K562 (cell line): Measurements from ENCODE around the gene FAM53B. TPM values are rescaled to one million over a fixed set of nuclear protein-coding genes. Genes with fewer than 3 reads are reported as not detected.
A peak's percentile ranks its signal among the peaks of the same experiment; 100 is the strongest.

Experiments used
- ATAC-seq: fragments of 200-7000 bp; cut with Tn5 transposase; 3 replicates; pipeline ENCODE4 v1.9.1; 2020; ENCODE audit warnings: moderate library complexity
- BruUV-seq: library from RNA; stranded (reverse); fragments of 400-500 nt; replicated peaks from 2 replicates; lab custom pipeline; 2021; lab: Mats Ljungman, UMichigan
- CTCF ChIA-PET: fragments of 300-600 bp; formaldehyde crosslinking; extraction: SDS; loops from one replicate; lab custom pipeline; 2021; ENCODE audit warnings: low intra/inter-chr PET ratio; lab: Yijun Ruan, JAX
- POLR2A ChIA-PET: fragments of 300-600, 350-650 bp; sonication (Branson Sonifier 250); formaldehyde crosslinking; extraction: SDS; loops from one replicate; lab custom pipeline; 2021; ENCODE audit warnings: antibody characterized with exemption, inconsistent platforms; lab: Yijun Ruan, JAX
- DNase-seq, 4 experiments: peaks; one replicate each; pipeline versions ENCODE4 v3.0.0 to v3.0.0-alpha.2; 2011 to 2018; ENCODE audit warnings: low spot score in 3 of 4, mixed read lengths in 3 of 4; ENCODE audit errors: extremely low read depth in 1 of 4
- FAIRE-seq: peaks from 2 replicates; lab custom pipeline; 2011; peaks lifted over from hg19 to GRCh38; lab: Jason Lieb, UNC
- H2AFZ ChIP-seq: 2 replicates; pipeline ENCODE4 v1.6.0; 2011; ENCODE audit warnings: low read depth, low read length, control low read depth, inconsistent platforms
- H3K27ac ChIP-seq: fragments of 200-600 bp; 3 replicates; pipeline ENCODE4 v1.8.0; 2011; ENCODE audit warnings: low read depth, mild to moderate bottlenecking, control low read depth, inconsistent platforms, low read length, moderate library complexity, mixed read lengths; ENCODE audit errors: extremely low read depth
- H3K27me3 ChIP-seq, 2 experiments: fragments of 300-600 bp in 1 of 2; 2 replicates in 1 of 2; 3 replicates in 1 of 2; pipeline versions ENCODE4 v1.6.0 to v1.8.0; 2011; ENCODE audit warnings: inconsistent platforms in 2 of 2, low read length in 2 of 2, mild to moderate bottlenecking in 1 of 2, mixed read lengths in 1 of 2, moderate library complexity in 1 of 2; ENCODE audit not compliant: control insufficient read depth in 2 of 2, insufficient read depth in 2 of 2
- H3K36me3 ChIP-seq: fragments of 300-600 bp; 3 replicates; pipeline ENCODE4 v1.8.0; 2011; ENCODE audit warnings: mild to moderate bottlenecking, low read length, inconsistent platforms; ENCODE audit not compliant: control insufficient read depth, insufficient read depth
- H3K4me1 ChIP-seq, 2 experiments: fragments of 200-600 bp in 1 of 2; replicated peaks in 1 of 2; 2 replicates in 1 of 2; 3 replicates in 1 of 2; pipeline versions ENCODE4 v1.5.1 to v1.8.0; 2011; ENCODE audit warnings: inconsistent platforms in 2 of 2, low read length in 2 of 2, mild to moderate bottlenecking in 1 of 2, mixed read lengths in 1 of 2, moderate library complexity in 1 of 2; ENCODE audit not compliant: control insufficient read depth in 2 of 2, insufficient read depth in 2 of 2
- H3K4me2 ChIP-seq: 2 replicates; pipeline ENCODE4 v1.6.1; 2011; ENCODE audit warnings: low read length, control low read depth, inconsistent platforms, mixed read lengths; ENCODE audit not compliant: insufficient read depth
- H3K4me3 ChIP-seq: fragments of 200-600 bp; sonication (generic), shearing (Covaris generic); 2 replicates; pipeline ENCODE4 v1.5.1; 2016; ENCODE audit warnings: control low read depth, inconsistent platforms
- H3K79me2 ChIP-seq: fragments of 200-600 bp; 3 replicates; pipeline ENCODE4 v1.8.0; 2011; ENCODE audit warnings: low read length, inconsistent platforms; ENCODE audit not compliant: control insufficient read depth, insufficient read depth
- H3K9ac ChIP-seq, 2 experiments: 2 replicates each; pipeline versions ENCODE4 v1.6.0 to v1.6.1; 2011; ENCODE audit warnings: low read depth in 2 of 2, low read length in 2 of 2, control low read depth in 1 of 2, inconsistent platforms in 1 of 2, mild to moderate bottlenecking in 1 of 2, mixed read lengths in 1 of 2; ENCODE audit not compliant: insufficient read depth in 1 of 2
- H3K9me1 ChIP-seq: one replicate; pipeline ENCODE4 v1.6.0; 2011; ENCODE audit warnings: inconsistent platforms, mild to moderate bottlenecking, low read length, moderate library complexity; ENCODE audit not compliant: control insufficient read depth, insufficient read depth
- H3K9me3 ChIP-seq: replicated peaks from 2 replicates; pipeline ENCODE4 v1.5.1; 2011; ENCODE audit warnings: low read depth, low read length, inconsistent platforms; ENCODE audit not compliant: control insufficient read depth, insufficient read depth
- H4K20me1 ChIP-seq: replicated peaks from 2 replicates; pipeline ENCODE4 v1.6.1; 2011; ENCODE audit warnings: low read length, inconsistent platforms, mixed read lengths; ENCODE audit not compliant: control insufficient read depth, insufficient read depth
- BCL6 ChIP-seq: fragments of 250-450 bp; sonication (Bioruptor Pico); IDR thresholded peaks from 2 replicates; pipeline ENCODE4 v1.4.0; 2020
- CTCF ChIP-seq, 3 experiments: IDR thresholded peaks in 2 of 3; conservative IDR thresholded peaks in 1 of 3; 2 replicates each; pipeline ENCODE4 v1.5.1; 2011 to 2012; ENCODE audit warnings: low read length in 3 of 3, mild to moderate bottlenecking in 3 of 3, control low read depth in 2 of 3, improper control_type of control experiment in 1 of 3, inconsistent platforms in 1 of 3, low read depth in 1 of 3, mixed read lengths in 1 of 3, moderate library complexity in 1 of 3; ENCODE audit not compliant: insufficient read depth in 2 of 3
- ELF2 ChIP-seq: fragments of 250-450 bp; sonication (Bioruptor Pico); IDR thresholded peaks from 2 replicates; pipeline ENCODE4 v1.5.0; 2021; ENCODE audit warnings: mild to moderate bottlenecking
- ETS2 ChIP-seq: IDR thresholded peaks from 2 replicates; pipeline ENCODE4 v1.6.1; 2016; ENCODE audit warnings: borderline replicate concordance, missing genetic modification characterization, mild to moderate bottlenecking, moderate library complexity, missing compliant biosample characterization; ENCODE audit not compliant: poor library complexity, severe bottlenecking
- FOXM1 ChIP-seq, 2 experiments: fragments of 450-650 bp in 1 of 2; sonication (generic) in 1 of 2; formaldehyde crosslinking in 1 of 2; IDR thresholded peaks; 2 replicates each; pipeline versions ENCODE4 v1.6.1 to v1.9.0; 2017 to 2022; ENCODE audit warnings: low read depth in 2 of 2, mild to moderate bottlenecking in 2 of 2, missing genetic modification reagents in 1 of 2, moderate library complexity in 1 of 2
- JUN ChIP-seq, 2 experiments: sonication (generic) in 1 of 2; formaldehyde crosslinking in 1 of 2; IDR thresholded peaks; 2 replicates each; pipeline versions ENCODE4 v1.6.1 to v1.8.0; 2012 to 2022; ENCODE audit warnings: borderline replicate concordance in 2 of 2, mild to moderate bottlenecking in 2 of 2, improper control_type of control experiment in 1 of 2, low read depth in 1 of 2, low read length in 1 of 2, missing genetic modification reagents in 1 of 2
- POLR2AphosphoS5 ChIP-seq: IDR thresholded peaks from 2 replicates; pipeline ENCODE4 v1.6.1; 2011; ENCODE audit warnings: mild to moderate bottlenecking, low read depth, low read length, moderate library complexity; ENCODE audit not compliant: control insufficient read depth, insufficient read depth
- RNF2 ChIP-seq: sonication (generic); IDR thresholded peaks from 2 replicates; pipeline ENCODE4 v1.6.1; 2016
- SMAD1 ChIP-seq: fragments of 150-350 bp; IDR thresholded peaks from 2 replicates; pipeline ENCODE4 v1.6.1; 2014; ENCODE audit warnings: low read length, low read depth; ENCODE audit not compliant: partially characterized antibody
- SOX6 ChIP-seq: fragments of 450-650 bp; IDR thresholded peaks from 2 replicates; pipeline ENCODE4 v1.6.1; 2014; ENCODE audit warnings: mild to moderate bottlenecking
- TRIM25 ChIP-seq: fragments of 450-650 bp; IDR thresholded peaks from 2 replicates; pipeline ENCODE4 v1.7.0; 2016; ENCODE audit warnings: borderline replicate concordance
- ZFPM2 ChIP-seq: fragments of 250-450 bp; sonication (Bioruptor Pico); IDR thresholded peaks from 2 replicates; pipeline ENCODE4 v1.5.1; 2022; ENCODE audit warnings: mild to moderate bottlenecking
- ZNF239 ChIP-seq: fragments of 250-450 bp; sonication (Bioruptor Pico); IDR thresholded peaks from 2 replicates; pipeline ENCODE4 v1.4.0; 2020; ENCODE audit warnings: mild to moderate bottlenecking
- ZNF57 ChIP-seq: fragments of 450-650 bp; formaldehyde crosslinking; IDR thresholded peaks from 2 replicates; pipeline ENCODE4 v1.4.0; 2020; ENCODE audit warnings: mild to moderate bottlenecking, moderate library complexity
- ZNF583 ChIP-seq: fragments of 250-450 bp; sonication (Bioruptor Pico); IDR thresholded peaks from 2 replicates; pipeline ENCODE4 v1.4.0; 2020
- ZNF655 ChIP-seq: fragments of 250-450 bp; sonication (Bioruptor Pico); IDR thresholded peaks from 2 replicates; pipeline ENCODE4 v1.5.0; 2021
- WGBS: fragments of 100-300 bp; shearing (Covaris generic); methylation state at CpG from one replicate; pipeline ENCODE4 v1.1.6; 2016; ENCODE audit warnings: low coverage, mixed read lengths; ENCODE audit not compliant: insufficient coverage; ENCODE audit errors: missing lambda C conversion rate; 5-methylcytosine and 5-hydroxymethylcytosine counted together
- in situ Hi-C: fragments of 300-500 bp; cut with MboI; formaldehyde crosslinking; loops from 4 replicates; pipeline ENCODE4 v1.15.0; 2018; ENCODE audit warnings: inconsistent platforms, mixed read lengths
- intact Hi-C: fragments of 100-400 bp; cut with micrococcal nuclease; formaldehyde crosslinking; loops from 2 replicates; pipeline ENCODE4 v1.14.2; 2022
- polyA plus RNA-seq, 8 experiments: library from polyadenylated mRNA; depleted of rRNA in 4 of 8; stranded (reverse) in 5 of 8; unstranded in 3 of 8; fragments of >200 nt; fragmentation: Nextera tagmentation in 2 of 8; fragmentation: Illumina TruSeq in 1 of 8; extraction: Ambion mirVana in 2 of 8; extraction: Trizol in 1 of 8; gene quantifications; 2 replicates each; pipeline versions ENCODE4 v1.2.1 to v1.2.3, GENCODE V29; 2011 to 2014; ENCODE audit warnings: inconsistent platforms in 1 of 8, missing spikeins in 1 of 8
- total RNA-seq, 7 experiments: library from RNA; depleted of rRNA in 6 of 7; stranded (reverse); fragments of >200 nt in 6 of 7; fragmentation: Illumina TruSeq in 2 of 7; extraction: Trizol in 2 of 7; gene quantifications; 2 replicates each; pipeline versions ENCODE4 v1.2.1 to v1.2.3, GENCODE V29; 2011 to 2021; ENCODE audit warnings: low replicate concordance in 1 of 7

The FAM53B gene
- total and polyA plus RNA-seq, 9 of the 15 experiments (the other 6 are each of a cell fraction or from before 2014, with no cell fraction given): 0.03 to 16.5 (median 5.0) TPM

- TF ChIP-seq ZNF655 (CRISPR knock-in tag): no peak
- no peak for TF ChIP-seq SMAD1
- no peak for TF ChIP-seq ELF2 (CRISPR knock-in tag)
- no peak for TF ChIP-seq RNF2
- no peak for TF ChIP-seq POLR2AphosphoS5
Observed at GRCh38 chr10:124701038-124701365, 43.2 kb downstream of the FAM53B start (continued).

- FAIRE-seq: no peak
- Histone ChIP-seq H3K27me3 (no peaks in the 10 kb centered on the region), H3K9me3 (no peaks in the 10 kb centered on the region), H3K9me1 (no peaks in the 10 kb centered on the region), H2AFZ (no peak overlapping the region), H3K4me3 (no peak overlapping the region), H3K9ac (peak overlapping the region in 1 of 2 experiments; percentile 79; a peak in 1 of 4 replicates), H4K20me1 (no peaks in the 10 kb centered on the region), H3K79me2 (peaks cover 3% of the 10 kb centered on the region; the same call in 1 of the 3 replicates), H3K27ac (no peak overlapping the region), H3K4me2 (no peak overlapping the region), H3K4me1 (peaks cover 15 to 32% of the 10 kb centered on the region in 2 experiments), H3K36me3 (peaks cover 60% of the 10 kb centered on the region; the same call in 2 of the 3 replicates)
- POLR2A ChIA-PET: interaction anchor here (0.6 to 2.4 kb wide), 3 partner anchors 17 to 572 kb away, joined by 3 to 14 read pairs (median 3); no protein-coding TSS in a partner anchor
- no peak for ATAC-seq
- WGBS: 93% methylated on average over 10 of the region's 26 CpGs
- CTCF ChIA-PET: no interaction called here
- in situ Hi-C loops: no loop called here
- BruUV-seq: no TSS peak
- intact Hi-C loops: no loop called here
- DNase-seq: no peak
- TF ChIP-seq JUN (IDR thresholded peaks at IDR 0.05; ENCODE audit: borderline replicate concordance, low read depth, low read length): no peak
- TF ChIP-seq JUN (CRISPR knock-in tag; IDR thresholded peaks at IDR 0.05; ENCODE audit: borderline replicate concordance): no peak
- no peak for TF ChIP-seq ZNF583 (CRISPR knock-in tag)
- TF ChIP-seq SOX6: no peak
- TF ChIP-seq TRIM25: no peak
- no peak for TF ChIP-seq ZFPM2 (CRISPR knock-in tag)
- TF ChIP-seq FOXM1 (IDR thresholded peaks at IDR 0.05; ENCODE audit: low read depth): no peak
- no peak for TF ChIP-seq FOXM1 (CRISPR knock-in tag; IDR thresholded peaks at IDR 0.05; ENCODE audit: low read depth)
- no peak for TF ChIP-seq BCL6
- no peak for TF ChIP-seq ETS2 (tag)
- TF ChIP-seq ZNF57 (CRISPR knock-in tag): no peak
- TF ChIP-seq CTCF (IDR thresholded peaks at IDR 0.05 in 2 of 3, conservative IDR thresholded peaks at IDR 0.05 in 1 of 3; ENCODE audit: insufficient read depth in 2 of 3, low read depth in 1 of 3, low read length in 3 of 3): no peak
- no peak for TF ChIP-seq ZNF239 (CRISPR knock-in tag)
Observed at GRCh38 chr10:124700293-124701037, 43.7 kb downstream of the FAM53B start.
